GM18861 (cell line): ENCODE results near the gene BCL7C.
"Not testable (repeated sequence)": the region's sequence is repeated elsewhere in the genome, so short reads cannot be mapped to it uniquely, and the experiment has no call there.

ENCODE experiments used
- ATAC-seq: cut with Tn5 transposase; IDR thresholded peaks from one replicate; pipeline ENCODE4 v1.9.1; 2021; ENCODE audit not compliant: unreplicated experiment

Gene BCL7C

GRCh38 chr16:30870904-30871303, 23.0 kb downstream of the BCL7C start:
- ATAC-seq, result no peak

GRCh38 chr16:30867747-30868146, 26.1 kb downstream of the BCL7C start:
- no peak for ATAC-seq

- no peak for ATAC-seq
Observed at GRCh38 chr16:30866031-30866430, 27.8 kb downstream of the BCL7C start.

GRCh38 chr16:30863178-30863577, 30.7 kb downstream of the BCL7C start:
- ATAC-seq, result not testable (repeated sequence)

- not testable (repeated sequence) for ATAC-seq
Observed at GRCh38 chr16:30860729-30861128, 33.1 kb downstream of the BCL7C start.

GRCh38 chr16:30858829-30859423, 35.0 kb downstream of the BCL7C start:
- ATAC-seq, result no peak

- ATAC-seq, result no peak
Observed at GRCh38 chr16:30858111-30858495, 35.8 kb downstream of the BCL7C start.

- no peak for ATAC-seq
Observed at GRCh38 chr16:30853758-30854157, 40.1 kb downstream of the BCL7C start.

- ATAC-seq, result no peak
Observed at GRCh38 chr16:30850246-30850645, 43.6 kb downstream of the BCL7C start.

GRCh38 chr16:30846649-30847402, 47.1 kb downstream of the BCL7C start:
- no peak for ATAC-seq

GRCh38 chr16:30844671-30845449, 49.0 kb downstream of the BCL7C start:
- no peak for ATAC-seq

GRCh38 chr16:30844346-30844670, 49.6 kb downstream of the BCL7C start:
- no peak for ATAC-seq

- no peak for ATAC-seq
Observed at GRCh38 chr16:30843501-30843900, 50.4 kb downstream of the BCL7C start.

GRCh38 chr16:30842971-30843370, 50.9 kb downstream of the BCL7C start:
- ATAC-seq, result no peak

GRCh38 chr16:30841332-30841731, 52.5 kb downstream of the BCL7C start:
- ATAC-seq, result no peak

- no peak for ATAC-seq
Observed at GRCh38 chr16:30840611-30841010, 53.3 kb downstream of the BCL7C start.

GRCh38 chr16:30839523-30840227, 54.2 kb downstream of the BCL7C start:
- no peak for ATAC-seq

GRCh38 chr16:30838876-30839471, 54.9 kb downstream of the BCL7C start:
- ATAC-seq, result no peak

- no peak for ATAC-seq
Observed at GRCh38 chr16:30837904-30838303, 56.0 kb downstream of the BCL7C start.
